HEK293 (cell line): ENCODE measurements around the gene ARFGEF2.

ENCODE experiments used
- KLF1 ChIP-seq: fragments of 450-650 bp; formaldehyde crosslinking; IDR thresholded peaks from 2 replicates; pipeline ENCODE4 v1.5.1; 2016; ENCODE audit warnings: missing biosample characterization, missing genetic modification characterization
- ZNF423 ChIP-seq: fragments of 450-650 bp; formaldehyde crosslinking; IDR thresholded peaks from 2 replicates; pipeline ENCODE4 v1.5.1; 2016; ENCODE audit warnings: missing biosample characterization, missing genetic modification characterization
- ZNF48 ChIP-seq: fragments of 450-650 bp; formaldehyde crosslinking; IDR thresholded peaks from 2 replicates; pipeline ENCODE4 v1.5.1; 2016; ENCODE audit warnings: missing biosample characterization, missing genetic modification characterization
- ZNF544 ChIP-seq: fragments of 450-650 bp; formaldehyde crosslinking; IDR thresholded peaks from 2 replicates; pipeline ENCODE4 v1.5.0; 2017; ENCODE audit warnings: missing biosample characterization, missing genetic modification characterization
- ZNF600 ChIP-seq: fragments of 450-650 bp; formaldehyde crosslinking; IDR thresholded peaks from 2 replicates; pipeline ENCODE4 v1.5.1; 2016; ENCODE audit warnings: missing biosample characterization, missing genetic modification characterization
- TF ChIP-seq, protein P1 (sequence below): fragments of 450-650 bp; formaldehyde crosslinking; IDR thresholded peaks from 2 replicates; pipeline ENCODE4 v1.5.1; 2016; ENCODE audit warnings: missing biosample characterization, missing genetic modification characterization
- TF ChIP-seq, protein P2 (sequence below): fragments of 450-650 bp; formaldehyde crosslinking; IDR thresholded peaks from 2 replicates; pipeline ENCODE4 v1.5.1; 2016; ENCODE audit warnings: missing biosample characterization, missing genetic modification characterization, borderline replicate concordance

DNA sequence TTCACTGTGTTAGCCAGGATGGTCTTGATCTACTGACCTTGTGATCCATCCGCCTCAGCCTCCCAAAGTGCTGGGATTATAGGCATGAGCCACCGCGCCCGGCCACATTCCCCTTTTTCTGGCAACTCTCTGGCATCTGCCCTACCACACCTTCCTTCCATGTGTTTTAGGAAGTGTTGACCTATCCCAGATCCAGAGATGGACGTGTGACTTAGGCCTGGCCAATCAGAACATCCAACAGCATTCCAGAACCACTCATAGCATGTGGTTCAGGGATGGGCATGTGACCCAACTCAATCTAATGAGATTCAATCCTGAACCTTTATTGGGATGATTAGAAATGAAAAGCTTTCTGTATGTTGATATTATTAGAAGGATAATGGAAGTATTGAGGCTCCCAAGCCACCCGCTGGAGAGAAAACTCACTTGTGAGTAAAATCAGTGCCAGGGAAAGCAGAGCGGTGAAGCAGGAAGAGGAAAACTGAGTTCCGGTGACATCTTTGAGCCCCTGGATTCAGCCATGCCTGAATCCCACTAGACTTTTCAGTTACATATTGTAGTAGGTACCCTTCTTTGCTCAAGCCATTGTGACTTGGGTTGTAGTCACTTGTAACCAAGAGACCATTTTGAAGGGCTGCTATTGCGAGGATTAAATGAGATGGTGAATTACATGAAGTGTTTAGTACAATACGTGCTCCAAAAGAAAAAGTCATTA, 42.8 kb upstream of the ARFGEF2 start:
- no peak for TF ChIP-seq ZNF544 (tag by site-specific recombination)
- TF ChIP-seq ZNF423 (tag by site-specific recombination), result no peak
- TF ChIP-seq, protein P1, sequence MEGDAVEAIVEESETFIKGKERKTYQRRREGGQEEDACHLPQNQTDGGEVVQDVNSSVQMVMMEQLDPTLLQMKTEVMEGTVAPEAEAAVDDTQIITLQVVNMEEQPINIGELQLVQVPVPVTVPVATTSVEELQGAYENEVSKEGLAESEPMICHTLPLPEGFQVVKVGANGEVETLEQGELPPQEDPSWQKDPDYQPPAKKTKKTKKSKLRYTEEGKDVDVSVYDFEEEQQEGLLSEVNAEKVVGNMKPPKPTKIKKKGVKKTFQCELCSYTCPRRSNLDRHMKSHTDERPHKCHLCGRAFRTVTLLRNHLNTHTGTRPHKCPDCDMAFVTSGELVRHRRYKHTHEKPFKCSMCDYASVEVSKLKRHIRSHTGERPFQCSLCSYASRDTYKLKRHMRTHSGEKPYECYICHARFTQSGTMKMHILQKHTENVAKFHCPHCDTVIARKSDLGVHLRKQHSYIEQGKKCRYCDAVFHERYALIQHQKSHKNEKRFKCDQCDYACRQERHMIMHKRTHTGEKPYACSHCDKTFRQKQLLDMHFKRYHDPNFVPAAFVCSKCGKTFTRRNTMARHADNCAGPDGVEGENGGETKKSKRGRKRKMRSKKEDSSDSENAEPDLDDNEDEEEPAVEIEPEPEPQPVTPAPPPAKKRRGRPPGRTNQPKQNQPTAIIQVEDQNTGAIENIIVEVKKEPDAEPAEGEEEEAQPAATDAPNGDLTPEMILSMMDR (tag by site-specific recombination), result no peak
- TF ChIP-seq KLF1 (tag by site-specific recombination), result no peak
- no peak for TF ChIP-seq ZNF600
- TF ChIP-seq ZNF48 (tag by site-specific recombination), result no peak
- TF ChIP-seq, protein P2, sequence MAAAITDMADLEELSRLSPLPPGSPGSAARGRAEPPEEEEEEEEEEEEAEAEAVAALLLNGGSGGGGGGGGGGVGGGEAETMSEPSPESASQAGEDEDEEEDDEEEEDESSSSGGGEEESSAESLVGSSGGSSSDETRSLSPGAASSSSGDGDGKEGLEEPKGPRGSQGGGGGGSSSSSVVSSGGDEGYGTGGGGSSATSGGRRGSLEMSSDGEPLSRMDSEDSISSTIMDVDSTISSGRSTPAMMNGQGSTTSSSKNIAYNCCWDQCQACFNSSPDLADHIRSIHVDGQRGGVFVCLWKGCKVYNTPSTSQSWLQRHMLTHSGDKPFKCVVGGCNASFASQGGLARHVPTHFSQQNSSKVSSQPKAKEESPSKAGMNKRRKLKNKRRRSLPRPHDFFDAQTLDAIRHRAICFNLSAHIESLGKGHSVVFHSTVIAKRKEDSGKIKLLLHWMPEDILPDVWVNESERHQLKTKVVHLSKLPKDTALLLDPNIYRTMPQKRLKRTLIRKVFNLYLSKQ (tag by site-specific recombination), result no peak
